GM12878 (cell line): ENCODE data around the gene ATXN8OS. TPM values are rescaled to one million over a fixed set of nuclear protein-coding genes. Genes with fewer than 3 reads are reported as not detected.

Experiments
- ATAC-seq: fragments of 200-7000 bp; cut with Tn5 transposase; 3 replicates; pipeline ENCODE4 v1.9.1; 2020; ENCODE audit warnings: mild to moderate bottlenecking, moderate library complexity
- BruUV-seq: library from RNA; stranded (reverse); fragments of 400-500 nt; replicated peaks from 2 replicates; lab custom pipeline; 2021; lab: Mats Ljungman, UMichigan
- CTCF ChIA-PET: fragments of 300-600 bp; sonication (Branson Sonifier 250); formaldehyde crosslinking; extraction: SDS; loops from one replicate; lab custom pipeline; 2021; ENCODE audit warnings: inconsistent platforms; lab: Yijun Ruan, JAX
- POLR2A ChIA-PET: fragments of 350-600 bp; formaldehyde crosslinking; extraction: SDS; loops from one replicate; lab custom pipeline; 2021; ENCODE audit warnings: inconsistent platforms; lab: Charles Lee
- RAD21 ChIA-PET: fragments of 300-600 bp; sonication (Branson Sonifier 250); formaldehyde crosslinking; loops from one replicate; lab custom pipeline; 2023; ENCODE audit warnings: antibody characterized with exemption; ENCODE audit not compliant: unreplicated experiment; lab: Charles Lee
- SMC1A ChIA-PET: fragments of 300-600 bp; sonication (Branson Sonifier 250); formaldehyde crosslinking; loops from one replicate; lab custom pipeline; 2023; ENCODE audit not compliant: unreplicated experiment, uncharacterized antibody; lab: Charles Lee
- DNase-seq: peaks from one replicate; pipeline ENCODE4 v3.0.0-alpha.2; 2011; ENCODE audit warnings: low read depth, low spot score
- FAIRE-seq: peaks from 3 replicates; lab custom pipeline; 2011; peaks lifted over from hg19 to GRCh38; lab: Jason Lieb, UNC
- H2AFZ ChIP-seq: 2 replicates; pipeline ENCODE4 v1.6.0; 2011; ENCODE audit warnings: low read depth, low read length, control low read depth; ENCODE audit not compliant: control insufficient read depth
- H3K27ac ChIP-seq: 2 replicates; pipeline ENCODE4 v1.5.1; 2011; ENCODE audit warnings: control low read depth; ENCODE audit not compliant: control insufficient read depth, insufficient read depth
- H3K27me3 ChIP-seq, 2 experiments: replicated peaks in 1 of 2; 2 replicates each; pipeline versions ENCODE4 v1.6.0 to v1.6.1; 2011; ENCODE audit warnings: low read length in 1 of 2; ENCODE audit not compliant: control insufficient read depth in 2 of 2, insufficient read depth in 2 of 2
- H3K36me3 ChIP-seq, 2 experiments: 2 replicates each; pipeline ENCODE4 v1.5.1; 2011; ENCODE audit warnings: low read length in 1 of 2; ENCODE audit not compliant: control insufficient read depth in 2 of 2, insufficient read depth in 2 of 2
- H3K4me1 ChIP-seq: 2 replicates; pipeline ENCODE4 v1.6.1; 2011; ENCODE audit warnings: mild to moderate bottlenecking, low read length, moderate library complexity, mixed read lengths; ENCODE audit not compliant: control insufficient read depth, insufficient read depth
- H3K4me2 ChIP-seq: 2 replicates; pipeline ENCODE4 v1.6.0; 2011; ENCODE audit warnings: control low read depth; ENCODE audit not compliant: control insufficient read depth, insufficient read depth
- H3K4me3 ChIP-seq: fragments of 200-600 bp; sonication (generic); 2 replicates; pipeline ENCODE4 v1.5.1; 2016
- H3K79me2 ChIP-seq: 2 replicates; pipeline ENCODE4 v1.6.0; 2011; ENCODE audit warnings: low read length; ENCODE audit not compliant: control insufficient read depth, insufficient read depth
- H3K9ac ChIP-seq: 2 replicates; pipeline ENCODE4 v1.8.0; 2011; ENCODE audit warnings: low read length, control low read depth, mixed read lengths; ENCODE audit not compliant: control insufficient read depth, insufficient read depth
- H3K9me3 ChIP-seq: replicated peaks from 3 replicates; pipeline ENCODE4 v1.5.1; 2011; ENCODE audit warnings: mild to moderate bottlenecking, low read length; ENCODE audit not compliant: control insufficient read depth, insufficient read depth
- H4K20me1 ChIP-seq: 2 replicates; pipeline ENCODE4 v1.6.0; 2011; ENCODE audit not compliant: control insufficient read depth, insufficient read depth
- BRCA1 ChIP-seq: IDR thresholded peaks from 2 replicates; pipeline ENCODE4 v1.6.1; 2011; ENCODE audit warnings: low read depth, low read length, improper control_type of control experiment
- E2F8 ChIP-seq: fragments of 450-650 bp; IDR thresholded peaks from 2 replicates; pipeline ENCODE4 v1.6.1; 2018; ENCODE audit warnings: mild to moderate bottlenecking, low read depth, moderate library complexity; ENCODE audit not compliant: partially characterized antibody
- EGR1 ChIP-seq, 2 experiments: IDR thresholded peaks; 1 replicate in 1 of 2; 2 replicates in 1 of 2; pipeline ENCODE4 v1.6.1; 2011 to 2012; ENCODE audit warnings: low read depth in 2 of 2, low read length in 2 of 2, borderline replicate concordance in 1 of 2, mild to moderate bottlenecking in 1 of 2, moderate library complexity in 1 of 2
- FOXM1 ChIP-seq: IDR thresholded peaks from 2 replicates; pipeline ENCODE4 v1.6.1; 2012; ENCODE audit warnings: low read depth, mild to moderate bottlenecking, inconsistent platforms, low read length, moderate library complexity
- JUNB ChIP-seq: IDR thresholded peaks from 2 replicates; pipeline ENCODE4 v1.6.1; 2016; ENCODE audit warnings: antibody characterized with exemption, mild to moderate bottlenecking
- KDM1A ChIP-seq: fragments of 200-600 bp; sonication (generic); IDR thresholded peaks from 2 replicates; pipeline ENCODE4 v1.6.1; 2016; ENCODE audit warnings: borderline replicate concordance
- MLLT1 ChIP-seq: fragments of 450-650 bp; IDR thresholded peaks from 2 replicates; pipeline ENCODE4 v1.6.1; 2016; ENCODE audit warnings: mild to moderate bottlenecking
- POU2F2 ChIP-seq: IDR thresholded peaks from 3 replicates; pipeline ENCODE4 v1.6.1; 2011; ENCODE audit warnings: low read depth, mild to moderate bottlenecking, low read length, borderline replicate concordance
- RFX5 ChIP-seq: IDR thresholded peaks from 2 replicates; pipeline ENCODE4 v1.6.1; 2011; ENCODE audit warnings: low read depth, low read length, improper control_type of control experiment
- SMAD1 ChIP-seq: fragments of 450-650 bp; IDR thresholded peaks from 2 replicates; pipeline ENCODE4 v1.6.1; 2018; ENCODE audit warnings: mild to moderate bottlenecking, low read depth; ENCODE audit not compliant: partially characterized antibody
- TCF12 ChIP-seq: IDR thresholded peaks from 2 replicates; pipeline ENCODE4 v1.6.1; 2011; ENCODE audit warnings: low read depth, mild to moderate bottlenecking, low read length
- YY1 ChIP-seq: IDR thresholded peaks from 2 replicates; pipeline ENCODE4 v1.6.1; 2011; ENCODE audit warnings: low read depth, mild to moderate bottlenecking, low read length
- ZBTB4 ChIP-seq: fragments of 450-650 bp; formaldehyde crosslinking; IDR thresholded peaks from 2 replicates; pipeline ENCODE4 v1.4.0; 2022; ENCODE audit warnings: mild to moderate bottlenecking, moderate library complexity
- ZNF384 ChIP-seq: IDR thresholded peaks from 2 replicates; pipeline ENCODE4 v1.6.1; 2012; ENCODE audit warnings: low read depth, mild to moderate bottlenecking, low read length, improper control_type of control experiment, borderline replicate concordance
- WGBS: methylation state at CpG from one replicate; pipeline ENCODE4 v1.1.6; 2016; ENCODE audit warnings: low lambda C conversion rate; ENCODE audit not compliant: insufficient replicate concordance, insufficient coverage; ENCODE audit errors: missing lambda C conversion rate; 5-methylcytosine and 5-hydroxymethylcytosine counted together
- in situ Hi-C: fragments of 300-500 bp; cut with MboI; formaldehyde crosslinking; loops from 9 replicates; pipeline ENCODE4 v1.14.3; 2018; ENCODE audit warnings: mixed read lengths
- intact Hi-C: fragments of 100-400 bp; cut with micrococcal nuclease; formaldehyde crosslinking; loops from one replicate; pipeline ENCODE4 v1.14.2; 2022; ENCODE audit not compliant: unreplicated experiment
- polyA plus RNA-seq, 11 experiments: library from polyadenylated mRNA; depleted of rRNA in 4 of 11; unstranded in 6 of 11; stranded (reverse) in 5 of 11; fragments of >200 nt; fragmentation: Nextera tagmentation in 4 of 11; fragmentation: Illumina TruSeq in 1 of 11; extraction: Ambion mirVana in 4 of 11; extraction: Trizol in 1 of 11; gene quantifications; 1 replicate in 1 of 11; 2 replicates in 10 of 11; pipeline versions ENCODE4 v1.2.1 to v1.2.3, GENCODE V29; 2011 to 2016; ENCODE audit warnings: inconsistent platforms in 2 of 11, missing spikeins in 2 of 11, low read depth in 1 of 11
- total RNA-seq, 4 experiments: library from RNA; depleted of rRNA in 3 of 4; stranded (reverse); fragments of >200 nt in 3 of 4; fragmentation: Illumina TruSeq in 1 of 4; extraction: Trizol in 1 of 4; gene quantifications; 2 replicates each; pipeline versions ENCODE4 v1.2.1 to v1.2.3, GENCODE V29; 2013 to 2021

The ATXN8OS gene
- total and polyA plus RNA-seq, 10 of the 15 experiments (the other 5 are each of a cell fraction or from before 2014, with no cell fraction given), result not detected

GRCh38 chr13:70125693-70126092 is 18.1 kb downstream of the ATXN8OS start:
- no peaks in the 10 kb centered on the region for H3K27me3 ChIP-seq
- in situ Hi-C loops (no loop called here), intact Hi-C loops (no loop called here)
- CTCF ChIA-PET, result no interaction called here
- H3K4me2 ChIP-seq, result no peak overlapping the region
- DNase-seq, result no peak
- no peak overlapping the region for H3K27ac ChIP-seq
- no peak overlapping the region for H3K4me3 ChIP-seq
- H4K20me1 ChIP-seq, result no peaks in the 10 kb centered on the region
- BruUV-seq, result no TSS peak
- POLR2A ChIA-PET, result no interaction called here
- TF ChIP-seq BRCA1, result no peak
- TF ChIP-seq POU2F2, result no peak
- no peak for TF ChIP-seq SMAD1
- TF ChIP-seq E2F8, result no peak
- no peak for TF ChIP-seq MLLT1
- TF ChIP-seq KDM1A, result no peak
- TF ChIP-seq YY1, result no peak
- no peak for TF ChIP-seq EGR1 (IDR thresholded peaks at IDR 0.05; ENCODE audit: borderline replicate concordance in 1 of 2, low read depth in 2 of 2, low read length in 2 of 2)
- TF ChIP-seq ZNF384, result no peak
- TF ChIP-seq JUNB, result no peak
- TF ChIP-seq ZBTB4 (CRISPR knock-in tag), result no peak
- no peak for TF ChIP-seq RFX5
- no peak for TF ChIP-seq FOXM1
- TF ChIP-seq TCF12, result no peak
- no peaks in the 10 kb centered on the region for H3K4me1 ChIP-seq
- H3K9ac ChIP-seq, result no peak overlapping the region
- SMC1A ChIA-PET, result interaction anchor here (0.7 kb wide), 1 partner anchor 34 kb away, joined by 3 read pairs; no protein-coding TSS in a partner anchor
- H2AFZ ChIP-seq, result no peak overlapping the region
- FAIRE-seq, result no peak
- no peak for ATAC-seq
- RAD21 ChIA-PET, result no interaction called here
- no peaks in the 10 kb centered on the region for H3K79me2 ChIP-seq
- H3K36me3 ChIP-seq, result no peaks in the 10 kb centered on the region
- H3K9me3 ChIP-seq, result no peaks in the 10 kb centered on the region
- WGBS, result 52% methylated on average over 5 of the region's 5 CpGs
